D721Med (cell line): ENCODE measurements around the gene CSTPP1.

Source experiments
- DNase-seq: peaks from one replicate; pipeline ENCODE4 v3.0.0; 2011; ENCODE audit warnings: low spot score; ENCODE audit not compliant: insufficient read length
- FAIRE-seq: peaks from 2 replicates; lab custom pipeline; 2011; peaks lifted over from hg19 to GRCh38; lab: Jason Lieb, UNC
- TF ChIP-seq, protein P1 (sequence below): IDR thresholded peaks from 2 replicates; pipeline ENCODE4 v1.5.1; 2012; ENCODE audit warnings: mild to moderate bottlenecking, control low read depth; ENCODE audit not compliant: insufficient read depth; ENCODE audit errors: missing control alignments

Gene CSTPP1

GRCh38 chr11:46970913-46971625, 34.5 kb downstream of the CSTPP1 start:
- no peak for FAIRE-seq

GRCh38 chr11:46972343-46972742, 35.8 kb downstream of the CSTPP1 start:
- DNase-seq (no peak), FAIRE-seq (no peak)
- TF ChIP-seq, protein P1, sequence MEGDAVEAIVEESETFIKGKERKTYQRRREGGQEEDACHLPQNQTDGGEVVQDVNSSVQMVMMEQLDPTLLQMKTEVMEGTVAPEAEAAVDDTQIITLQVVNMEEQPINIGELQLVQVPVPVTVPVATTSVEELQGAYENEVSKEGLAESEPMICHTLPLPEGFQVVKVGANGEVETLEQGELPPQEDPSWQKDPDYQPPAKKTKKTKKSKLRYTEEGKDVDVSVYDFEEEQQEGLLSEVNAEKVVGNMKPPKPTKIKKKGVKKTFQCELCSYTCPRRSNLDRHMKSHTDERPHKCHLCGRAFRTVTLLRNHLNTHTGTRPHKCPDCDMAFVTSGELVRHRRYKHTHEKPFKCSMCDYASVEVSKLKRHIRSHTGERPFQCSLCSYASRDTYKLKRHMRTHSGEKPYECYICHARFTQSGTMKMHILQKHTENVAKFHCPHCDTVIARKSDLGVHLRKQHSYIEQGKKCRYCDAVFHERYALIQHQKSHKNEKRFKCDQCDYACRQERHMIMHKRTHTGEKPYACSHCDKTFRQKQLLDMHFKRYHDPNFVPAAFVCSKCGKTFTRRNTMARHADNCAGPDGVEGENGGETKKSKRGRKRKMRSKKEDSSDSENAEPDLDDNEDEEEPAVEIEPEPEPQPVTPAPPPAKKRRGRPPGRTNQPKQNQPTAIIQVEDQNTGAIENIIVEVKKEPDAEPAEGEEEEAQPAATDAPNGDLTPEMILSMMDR: no peak

More at GRCh38 chr11:46970913-46971625, 34.5 kb downstream of the CSTPP1 start:
- TF ChIP-seq, protein P1: no peak
- DNase-seq: no peak

GRCh38 chr11:46972821-46973220, 36.3 kb downstream of the CSTPP1 start:
- TF ChIP-seq, protein P1: no peak
- FAIRE-seq: no peak
- no peak for DNase-seq

DNA sequence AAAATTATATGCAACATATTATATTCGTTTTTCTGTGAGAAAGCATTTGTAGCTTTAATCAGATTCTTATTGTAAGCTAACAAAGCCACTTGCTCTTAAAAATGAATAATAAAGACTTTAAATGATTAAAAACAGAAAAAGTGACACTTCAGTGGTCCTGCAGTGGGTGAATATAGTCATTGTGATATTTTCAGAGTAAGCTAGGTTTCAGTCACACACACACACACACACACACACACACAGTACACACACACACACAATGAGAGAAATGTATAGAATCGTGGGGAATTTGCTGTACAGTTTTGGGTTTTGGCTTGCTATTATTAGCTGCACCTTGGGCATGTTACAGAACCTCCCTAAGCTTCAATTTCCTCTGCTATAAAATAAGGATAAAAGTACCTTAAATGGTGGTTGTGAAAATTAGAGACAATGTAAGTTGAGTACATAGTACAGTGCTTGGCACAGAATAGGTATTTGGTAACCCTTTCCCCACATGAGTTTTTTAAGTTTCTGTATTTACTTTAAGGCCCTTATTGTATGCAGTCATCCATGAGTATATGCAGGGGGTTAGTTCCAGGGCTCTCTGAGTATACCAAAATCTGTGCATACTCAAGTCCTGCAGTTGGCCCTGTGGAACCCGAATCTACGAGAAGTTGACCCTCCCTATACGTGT, 39.8 kb downstream of the CSTPP1 start:
- DNase-seq (no peak), FAIRE-seq (no peak)
- TF ChIP-seq, protein P1: no peak

- TF ChIP-seq, protein P1: no peak
- DNase-seq (no peak), FAIRE-seq (no peak)
These were observed 40.7 kb downstream of the CSTPP1 start for GRCh38 chr11:46977038-46977813.

DNA sequence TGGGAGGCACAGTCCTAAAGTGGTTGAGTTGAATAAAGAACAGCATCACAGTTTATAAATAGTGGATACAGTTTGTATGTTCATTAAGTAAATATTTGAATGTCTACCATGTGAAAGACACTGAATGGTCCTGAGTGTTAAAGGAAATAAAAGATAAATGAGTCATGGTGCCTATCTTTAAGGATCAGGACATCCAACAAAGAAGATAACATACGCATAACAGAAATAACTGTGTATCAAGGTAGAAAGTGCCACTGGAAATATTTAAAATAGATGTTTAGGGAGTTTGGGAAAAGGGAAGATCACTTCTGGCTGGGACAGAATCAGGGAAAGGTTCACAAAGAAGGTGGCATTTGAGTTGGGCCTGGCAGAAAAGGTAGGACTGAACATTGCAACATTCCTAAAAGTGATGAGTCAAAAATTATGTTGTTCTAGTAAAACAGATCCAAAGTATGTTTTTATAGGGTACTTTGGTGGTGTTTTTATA, 41.5 kb downstream of the CSTPP1 start:
- TF ChIP-seq, protein P1: no peak
- FAIRE-seq (no peak), DNase-seq (no peak)
